HEK293 (cell line): ENCODE data around the gene NPTXR.
"Not testable (repeated sequence)": the region's sequence is repeated elsewhere in the genome, so short reads cannot be mapped to it uniquely, and the experiment has no call there.

Source experiments
- CTCF ChIA-PET: fragments of 350-600 bp; formaldehyde crosslinking; extraction: SDS; loops from one replicate; lab custom pipeline; 2021; ENCODE audit warnings: antibody characterized with exemption; lab: Yijun Ruan, JAX
- POLR2A ChIA-PET: fragments of 300-600 bp; formaldehyde crosslinking; extraction: SDS; loops from one replicate; lab custom pipeline; 2020; ENCODE audit warnings: antibody characterized with exemption, inconsistent platforms; lab: Yijun Ruan, JAX
- H3K27ac ChIP-seq: fragments of 200-500 bp; sonication (Bioruptor generic); 2 replicates; pipeline ENCODE4 v1.5.1; 2014; ENCODE audit warnings: low read depth, low read length, control low read depth, inconsistent platforms; ENCODE audit errors: extremely low read depth
- H3K36me3 ChIP-seq, 2 experiments: fragments of 200-500 bp in 1 of 2; sonication (Bioruptor generic) in 1 of 2; 1 replicate in 1 of 2; 2 replicates in 1 of 2; pipeline ENCODE4 v1.5.1; 2014 to 2017; ENCODE audit warnings: inconsistent platforms in 2 of 2, low read length in 2 of 2; ENCODE audit not compliant: control insufficient read depth in 2 of 2, insufficient read depth in 1 of 2
- H3K4me1 ChIP-seq: fragments of 200-500 bp; sonication (Bioruptor generic); 2 replicates; pipeline ENCODE4 v1.5.1; 2014; ENCODE audit warnings: mild to moderate bottlenecking, low read length, inconsistent platforms; ENCODE audit not compliant: control insufficient read depth, insufficient read depth
- H3K4me3 ChIP-seq: 2 replicates; pipeline ENCODE4 v1.5.1; 2011; ENCODE audit warnings: low read depth, mild to moderate bottlenecking, control low read depth, low read length, moderate library complexity
- H3K9me3 ChIP-seq: fragments of 200-500 bp; sonication (Bioruptor generic); 2 replicates; pipeline ENCODE4 v1.5.1; 2014; ENCODE audit warnings: low read depth, low read length, inconsistent platforms; ENCODE audit not compliant: control insufficient read depth, insufficient read depth
- HIC1 ChIP-seq: fragments of 450-650 bp; formaldehyde crosslinking; IDR thresholded peaks from 2 replicates; pipeline ENCODE4 v1.5.1; 2016; ENCODE audit warnings: missing biosample characterization, missing genetic modification characterization
- KLF8 ChIP-seq: fragments of 450-650 bp; formaldehyde crosslinking; IDR thresholded peaks from 2 replicates; pipeline ENCODE4 v1.5.1; 2016; ENCODE audit warnings: missing biosample characterization, missing genetic modification characterization
- PRDM1 ChIP-seq: fragments of 450-650 bp; formaldehyde crosslinking; IDR thresholded peaks from 2 replicates; pipeline ENCODE4; 2016; ENCODE audit warnings: missing biosample characterization, missing genetic modification characterization
- SALL2 ChIP-seq: fragments of 450-650 bp; formaldehyde crosslinking; IDR thresholded peaks from 2 replicates; pipeline ENCODE4 v1.5.0; 2017; ENCODE audit warnings: missing biosample characterization, mild to moderate bottlenecking, missing genetic modification characterization, borderline replicate concordance
- SP7 ChIP-seq: fragments of 450-650 bp; formaldehyde crosslinking; IDR thresholded peaks from 2 replicates; pipeline ENCODE4 v1.5.1; 2016; ENCODE audit warnings: missing biosample characterization, missing genetic modification characterization
- ZBTB21 ChIP-seq: fragments of 450-650 bp; formaldehyde crosslinking; IDR thresholded peaks from 2 replicates; pipeline ENCODE4 v1.5.1; 2017; ENCODE audit warnings: missing biosample characterization, missing genetic modification characterization
- ZBTB48 ChIP-seq: fragments of 450-650 bp; formaldehyde crosslinking; IDR thresholded peaks from 2 replicates; pipeline ENCODE4 v1.5.1; 2016; ENCODE audit warnings: missing biosample characterization, missing genetic modification characterization
- ZBTB7A ChIP-seq: fragments of 450-650 bp; formaldehyde crosslinking; IDR thresholded peaks from 2 replicates; pipeline ENCODE4 v1.5.1; 2016; ENCODE audit warnings: low read depth, missing biosample characterization, missing genetic modification characterization
- ZEB2 ChIP-seq: fragments of 450-650 bp; formaldehyde crosslinking; IDR thresholded peaks from 2 replicates; pipeline ENCODE4 v1.5.1; 2016; ENCODE audit warnings: missing biosample characterization, missing genetic modification characterization
- ZIC2 ChIP-seq: fragments of 450-650 bp; formaldehyde crosslinking; IDR thresholded peaks from 2 replicates; pipeline ENCODE4 v1.5.1; 2016; ENCODE audit warnings: missing biosample characterization, missing genetic modification characterization
- ZNF112 ChIP-seq: fragments of 450-650 bp; formaldehyde crosslinking; IDR thresholded peaks from 2 replicates; pipeline ENCODE4 v1.5.0; 2017; ENCODE audit warnings: missing biosample characterization, missing genetic modification characterization
- ZNF24 ChIP-seq: fragments of 450-650 bp; formaldehyde crosslinking; IDR thresholded peaks from 2 replicates; pipeline ENCODE4 v1.5.1; 2016; ENCODE audit warnings: missing biosample characterization, missing genetic modification characterization
- ZNF341 ChIP-seq: fragments of 450-650 bp; formaldehyde crosslinking; IDR thresholded peaks from 2 replicates; pipeline ENCODE4; 2016; ENCODE audit warnings: low read depth, missing biosample characterization, missing genetic modification characterization
- ZNF629 ChIP-seq: fragments of 450-650 bp; formaldehyde crosslinking; IDR thresholded peaks from 2 replicates; pipeline ENCODE4 v1.5.1; 2017; ENCODE audit warnings: missing biosample characterization, missing genetic modification characterization
- TF ChIP-seq, protein P1 (sequence below): fragments of 450-650 bp; formaldehyde crosslinking; IDR thresholded peaks from 2 replicates; pipeline ENCODE4 v1.5.1; 2017; ENCODE audit warnings: missing biosample characterization, mild to moderate bottlenecking, missing genetic modification characterization, moderate library complexity
- TF ChIP-seq, protein P2 (sequence below): fragments of 450-650 bp; formaldehyde crosslinking; IDR thresholded peaks from 2 replicates; pipeline ENCODE4 v1.5.1; 2016; ENCODE audit warnings: missing biosample characterization, missing genetic modification characterization
- TF ChIP-seq, protein P3 (sequence below): fragments of 450-650 bp; formaldehyde crosslinking; IDR thresholded peaks from 2 replicates; pipeline ENCODE4 v1.5.1; 2016; ENCODE audit warnings: missing biosample characterization, missing genetic modification characterization

The NPTXR gene

GRCh38 chr22:38860283-38861169 is 16.7 kb upstream of the NPTXR start (continued):
- TF ChIP-seq, protein P1, sequence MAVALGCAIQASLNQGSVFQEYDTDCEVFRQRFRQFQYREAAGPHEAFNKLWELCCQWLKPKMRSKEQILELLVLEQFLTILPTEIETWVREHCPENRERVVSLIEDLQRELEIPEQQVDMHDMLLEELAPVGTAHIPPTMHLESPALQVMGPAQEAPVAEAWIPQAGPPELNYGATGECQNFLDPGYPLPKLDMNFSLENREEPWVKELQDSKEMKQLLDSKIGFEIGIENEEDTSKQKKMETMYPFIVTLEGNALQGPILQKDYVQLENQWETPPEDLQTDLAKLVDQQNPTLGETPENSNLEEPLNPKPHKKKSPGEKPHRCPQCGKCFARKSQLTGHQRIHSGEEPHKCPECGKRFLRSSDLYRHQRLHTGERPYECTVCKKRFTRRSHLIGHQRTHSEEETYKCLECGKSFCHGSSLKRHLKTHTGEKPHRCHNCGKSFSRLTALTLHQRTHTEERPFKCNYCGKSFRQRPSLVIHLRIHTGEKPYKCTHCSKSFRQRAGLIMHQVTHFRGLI = no peak
- no peak for TF ChIP-seq ZNF341 (tag by site-specific recombination)
- TF ChIP-seq ZBTB7A (tag by site-specific recombination) = no peak

DNA sequence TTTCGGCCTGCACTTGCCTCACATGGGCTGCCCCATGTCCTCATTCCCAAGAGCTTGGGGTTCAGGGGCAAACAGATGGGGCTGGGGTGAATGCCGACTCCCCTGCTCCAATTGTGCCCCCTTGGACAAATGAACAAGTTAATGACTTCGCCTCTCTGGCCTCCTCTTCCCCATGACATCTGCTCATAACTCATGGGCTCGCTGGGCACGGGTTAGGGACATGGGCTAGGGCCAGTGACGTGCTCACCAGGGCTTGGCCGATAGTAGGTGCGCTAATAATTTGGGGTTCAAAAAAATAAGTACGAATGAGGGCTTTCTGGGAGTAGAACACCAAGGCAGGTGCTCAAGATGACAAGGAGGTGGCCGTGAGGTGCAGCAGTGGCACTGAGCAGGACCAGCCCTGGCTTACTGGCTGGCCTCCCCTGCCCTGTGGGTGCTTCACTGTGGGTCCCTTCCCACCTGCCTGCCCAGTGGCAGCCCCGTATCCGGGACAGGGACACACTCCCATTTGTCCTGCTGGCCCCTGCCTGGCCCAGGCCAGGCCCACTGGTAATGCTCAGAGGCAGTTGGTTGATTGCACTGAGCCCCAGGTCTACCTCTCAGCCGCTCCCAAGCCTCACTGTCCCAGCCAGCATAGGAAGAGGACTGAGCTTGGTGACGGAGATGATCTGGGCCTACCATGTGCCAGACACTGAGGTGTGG is 15.9 kb upstream of the NPTXR start:
- ChIA-PET POLR2A (interaction anchor here (1.0 to 1.3 kb wide), 2 partner anchors 16 to 91 kb away, joined by 3 read pairs; partner anchors contain the start of gene NPTXR), CTCF (interaction anchor here (1.1 to 3.5 kb wide), 3 partner anchors 10 to 93 kb away, joined by 3 to 22 read pairs (median 15); no protein-coding TSS in a partner anchor)
- no peaks in the 10 kb centered on the region for H3K4me1 ChIP-seq
- peaks cover 0 to 14% of the 10 kb centered on the region in 2 experiments; a peak in 2 of 3 replicates for H3K36me3 ChIP-seq
- no peaks in the 10 kb centered on the region for H3K9me3 ChIP-seq
- TF ChIP-seq ZNF112 (tag by site-specific recombination) (no peak), ZBTB48 (tag by site-specific recombination) (0 out of 2 replicates have a peak, but pooled peaks have one; percentile 19)
- no peak overlapping the region for H3K4me3 ChIP-seq
- no peak overlapping the region for H3K27ac ChIP-seq

DNA sequence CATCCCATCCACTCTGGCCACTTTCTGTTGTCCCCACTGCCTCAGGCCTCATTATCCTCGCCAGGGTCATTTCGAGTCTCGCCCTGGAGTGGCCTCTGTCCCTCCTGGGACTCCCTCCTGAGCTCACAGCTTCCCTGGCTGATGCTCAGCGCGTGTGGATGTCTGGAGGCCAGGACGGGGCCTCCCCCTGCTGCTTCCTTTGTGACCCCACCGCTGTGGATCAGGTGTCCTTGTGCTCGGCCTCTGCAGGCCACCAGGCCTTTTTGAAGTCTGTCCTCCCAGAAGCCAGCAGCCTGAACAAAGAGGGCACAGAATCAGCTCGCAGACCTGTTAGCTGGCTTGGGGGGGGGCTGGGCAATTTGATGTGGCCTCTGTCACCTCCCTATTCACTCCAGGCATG is 14.7 kb upstream of the NPTXR start:
- Histone ChIP-seq H3K4me1 (no peaks in the 10 kb centered on the region), H3K36me3 (peaks cover 0 to 3% of the 10 kb centered on the region in 2 experiments; a peak in 1 of 3 replicates), H3K9me3 (no peaks in the 10 kb centered on the region), H3K27ac (no peak overlapping the region), H3K4me3 (no peak overlapping the region)
- TF ChIP-seq SALL2 (tag by site-specific recombination) (no peak), PRDM1 (tag by site-specific recombination) (no peak), ZIC2 (tag by site-specific recombination) (peak; percentile 28; the same call in 1 of the 2 replicates)
- CTCF ChIA-PET = interaction anchor here (0.6 to 2.5 kb wide), 5 partner anchors 11 to 123 kb away, joined by 3 to 22 read pairs (median 3); no protein-coding TSS in a partner anchor
- POLR2A ChIA-PET = interaction anchor here (1.0 to 1.3 kb wide), 2 partner anchors 14 to 90 kb away, joined by 3 read pairs; partner anchors contain the start of gene NPTXR

GRCh38 chr22:38854476-38854875 is 10.6 kb upstream of the NPTXR start:
- ChIA-PET CTCF (interaction anchor here (0.9 to 5.8 kb wide), 4 partner anchors 16 to 149 kb away, joined by 3 to 54 read pairs (median 20); partner anchors contain the start of gene CBX6), POLR2A (interaction anchor here (1.8 to 3.2 kb wide), 2 partner anchors 11 to 16 kb away, joined by 5 to 17 read pairs; partner anchors contain the start of gene NPTXR)
- not testable (repeated sequence) for H3K4me3 ChIP-seq, H3K4me1 ChIP-seq, H3K36me3 ChIP-seq, H3K9me3 ChIP-seq, H3K27ac ChIP-seq
- TF ChIP-seq, protein P2, sequence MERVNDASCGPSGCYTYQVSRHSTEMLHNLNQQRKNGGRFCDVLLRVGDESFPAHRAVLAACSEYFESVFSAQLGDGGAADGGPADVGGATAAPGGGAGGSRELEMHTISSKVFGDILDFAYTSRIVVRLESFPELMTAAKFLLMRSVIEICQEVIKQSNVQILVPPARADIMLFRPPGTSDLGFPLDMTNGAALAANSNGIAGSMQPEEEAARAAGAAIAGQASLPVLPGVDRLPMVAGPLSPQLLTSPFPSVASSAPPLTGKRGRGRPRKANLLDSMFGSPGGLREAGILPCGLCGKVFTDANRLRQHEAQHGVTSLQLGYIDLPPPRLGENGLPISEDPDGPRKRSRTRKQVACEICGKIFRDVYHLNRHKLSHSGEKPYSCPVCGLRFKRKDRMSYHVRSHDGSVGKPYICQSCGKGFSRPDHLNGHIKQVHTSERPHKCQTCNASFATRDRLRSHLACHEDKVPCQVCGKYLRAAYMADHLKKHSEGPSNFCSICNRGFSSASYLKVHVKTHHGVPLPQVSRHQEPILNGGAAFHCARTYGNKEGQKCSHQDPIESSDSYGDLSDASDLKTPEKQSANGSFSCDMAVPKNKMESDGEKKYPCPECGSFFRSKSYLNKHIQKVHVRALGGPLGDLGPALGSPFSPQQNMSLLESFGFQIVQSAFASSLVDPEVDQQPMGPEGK (tag by site-specific recombination) = 0 out of 2 replicates have a peak, but pooled peaks have one; percentile 2
- TF ChIP-seq KLF8 (tag by site-specific recombination) (peak; percentile 31; the same call in 1 of the 2 replicates), SP7 (peak; percentile 38; the same call in 1 of the 2 replicates), ZNF629 (tag by site-specific recombination) (peak; percentile 73), HIC1 (peak; percentile 76), ZBTB21 (tag by site-specific recombination) (peak; percentile 31; the same call in 1 of the 2 replicates), ZNF24 (tag by site-specific recombination) (peak; percentile 66; the same call in 1 of the 2 replicates), ZEB2 (tag by site-specific recombination) (0 out of 2 replicates have a peak, but pooled peaks have one; percentile 22)
- TF ChIP-seq, protein P3, sequence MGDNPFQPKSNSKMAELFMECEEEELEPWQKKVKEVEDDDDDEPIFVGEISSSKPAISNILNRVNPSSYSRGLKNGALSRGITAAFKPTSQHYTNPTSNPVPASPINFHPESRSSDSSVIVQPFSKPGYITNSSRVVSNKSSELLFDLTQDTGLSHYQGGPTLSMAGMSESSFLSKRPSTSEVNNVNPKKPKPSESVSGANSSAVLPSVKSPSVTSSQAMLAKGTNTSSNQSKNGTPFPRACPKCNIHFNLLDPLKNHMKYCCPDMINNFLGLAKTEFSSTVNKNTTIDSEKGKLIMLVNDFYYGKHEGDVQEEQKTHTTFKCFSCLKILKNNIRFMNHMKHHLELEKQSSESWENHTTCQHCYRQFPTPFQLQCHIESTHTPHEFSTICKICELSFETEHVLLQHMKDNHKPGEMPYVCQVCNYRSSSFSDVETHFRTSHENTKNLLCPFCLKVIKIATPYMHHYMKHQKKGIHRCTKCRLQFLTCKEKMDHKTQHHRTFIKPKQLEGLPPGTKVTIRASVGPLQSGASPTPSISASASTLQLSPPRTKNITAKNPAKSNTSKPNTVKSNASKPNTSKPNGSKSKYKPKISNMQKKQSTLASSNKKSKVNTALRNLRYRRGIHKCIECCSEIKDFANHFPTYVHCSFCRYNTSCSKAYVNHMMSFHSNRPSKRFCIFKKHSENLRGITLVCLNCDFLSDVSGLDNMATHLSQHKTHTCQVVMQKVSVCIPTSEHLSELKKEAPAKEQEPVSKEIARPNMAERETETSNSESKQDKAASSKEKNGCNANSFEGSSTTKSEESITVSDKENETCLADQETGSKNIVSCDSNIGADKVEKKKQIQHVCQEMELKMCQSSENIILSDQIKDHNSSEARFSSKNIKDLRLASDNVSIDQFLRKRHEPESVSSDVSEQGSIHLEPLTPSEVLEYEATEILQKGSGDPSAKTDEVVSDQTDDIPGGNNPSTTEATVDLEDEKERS (tag by site-specific recombination) = peak; percentile 15; the same call in 1 of the 2 replicates
